Stimulated activated naive CD4-positive, alpha-beta T cell treated with Interleukin-2 at 50 U/mL for 16 hours (primary cell): ENCODE measurements around the gene MKX.

Source experiments
- DNase-seq: peaks from one replicate; lab custom pipeline; 2025; lab: John Stamatoyannopoulos, UW

Gene MKX

DNA sequence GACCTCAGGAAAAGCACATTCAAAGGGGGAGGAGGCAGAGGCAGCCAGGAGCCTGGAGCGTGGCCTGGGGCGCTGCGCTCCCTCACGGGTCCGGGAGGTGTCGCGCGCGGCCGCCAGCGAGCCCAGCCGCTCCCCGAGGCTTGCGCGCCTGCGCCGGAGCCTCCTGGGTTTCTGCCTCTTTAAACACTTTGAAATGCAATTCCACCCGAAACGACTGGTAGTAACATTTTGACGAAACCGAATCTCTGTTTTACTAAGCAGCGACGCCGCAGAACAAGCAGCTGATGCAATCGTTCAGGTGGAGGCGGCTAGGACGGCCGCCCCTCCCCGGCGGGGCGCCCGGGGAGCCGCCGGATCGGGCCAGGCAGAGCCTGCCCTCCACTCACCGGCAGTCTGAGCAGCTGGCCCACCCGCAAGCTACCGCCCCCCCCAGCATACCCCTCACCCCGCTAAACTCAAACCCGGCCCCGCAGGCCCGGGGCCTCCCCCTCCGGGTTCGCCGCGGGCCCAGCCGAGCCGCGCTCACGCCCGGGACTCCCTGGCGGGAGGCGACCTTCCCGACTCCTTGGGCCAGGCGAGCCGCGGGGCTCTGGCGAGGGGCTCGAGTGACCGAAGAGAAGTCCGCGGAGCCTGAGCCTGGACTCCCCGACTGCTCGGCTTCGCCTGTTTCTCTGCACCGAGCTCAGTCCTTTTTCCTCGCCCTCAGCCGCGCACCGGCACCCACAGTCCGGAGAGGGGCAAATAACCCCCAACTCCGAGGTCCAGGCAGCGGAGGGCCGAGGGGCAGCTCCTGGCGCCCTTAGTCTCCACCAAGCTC, 3.2 kb downstream of the MKX start:
- DNase-seq, result peak; percentile 86

- no peak for DNase-seq
Observed at GRCh38 chr10:27741173-27742091, 4.2 kb downstream of the MKX start.

DNA sequence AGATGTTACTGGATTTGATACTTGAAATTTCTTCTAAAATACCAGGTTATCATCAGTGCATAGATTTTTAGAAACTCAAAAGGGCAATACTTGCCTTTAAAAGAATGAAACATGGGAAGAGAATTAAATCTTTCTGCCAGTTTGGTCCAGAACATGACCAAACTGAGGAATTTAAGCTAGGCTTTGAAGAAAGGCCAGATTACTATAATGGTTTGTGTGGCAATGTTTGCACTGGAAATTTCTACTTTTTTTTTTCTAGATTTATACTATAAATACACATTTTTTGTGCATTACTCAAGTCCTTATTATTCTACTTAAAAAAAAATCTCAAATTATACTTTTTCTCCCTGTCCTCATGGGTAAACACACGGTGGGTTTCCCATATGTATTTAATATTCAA, 9.2 kb downstream of the MKX start:
- DNase-seq, result no peak

DNA sequence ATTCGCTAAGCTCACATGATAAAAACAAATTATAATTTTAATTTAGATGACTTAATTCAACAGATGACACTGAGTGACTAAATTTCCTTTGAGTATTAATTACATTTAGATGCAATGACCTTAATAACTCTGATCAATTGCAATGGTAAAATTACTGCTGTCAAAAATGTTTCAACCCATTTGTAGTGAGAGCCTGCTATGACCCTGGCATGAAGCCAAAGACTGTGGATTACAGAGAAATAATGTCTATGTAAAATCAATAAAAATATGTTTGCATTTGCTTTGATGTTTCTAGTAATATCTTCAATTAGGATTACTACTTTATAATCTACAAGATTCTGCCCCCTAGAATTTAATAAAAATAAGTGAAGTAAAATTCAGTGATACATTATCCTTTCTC, 15.6 kb downstream of the MKX start:
- no peak for DNase-seq

- no peak for DNase-seq
Observed at GRCh38 chr10:27728338-27728737, 17.3 kb downstream of the MKX start.

- DNase-seq, result no peak
Observed at GRCh38 chr10:27724287-27724686, 21.3 kb downstream of the MKX start.

GRCh38 chr10:27723436-27723835, 22.2 kb downstream of the MKX start:
- DNase-seq, result no peak

- no peak for DNase-seq
Observed at GRCh38 chr10:27720529-27720928, 25.1 kb downstream of the MKX start.

GRCh38 chr10:27719052-27719451, 26.6 kb downstream of the MKX start:
- DNase-seq, result no peak

GRCh38 chr10:27717861-27718260, 27.8 kb downstream of the MKX start:
- DNase-seq, result no peak

GRCh38 chr10:27717224-27717623, 28.4 kb downstream of the MKX start:
- no peak for DNase-seq

- no peak for DNase-seq
Observed at GRCh38 chr10:27716521-27716920, 29.1 kb downstream of the MKX start.

DNA sequence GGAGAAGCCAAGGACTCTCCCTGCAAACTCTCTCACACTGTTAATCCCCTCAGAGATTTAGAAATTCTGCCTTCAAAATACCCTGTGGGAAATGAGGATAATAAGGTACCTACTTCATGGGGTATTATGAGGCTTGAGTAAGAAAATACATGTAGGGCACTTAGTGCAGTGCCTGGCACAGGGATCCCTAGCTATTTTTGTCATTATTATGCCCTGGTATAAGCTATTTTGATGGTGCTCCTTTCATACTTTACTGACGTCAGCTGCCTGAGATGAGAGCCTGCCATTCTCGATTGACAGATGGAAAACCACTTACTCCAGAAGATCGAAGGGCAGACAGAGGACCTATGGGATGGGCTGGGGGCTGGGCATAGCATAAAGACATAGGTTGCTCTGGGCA, 30.1 kb downstream of the MKX start:
- DNase-seq, result no peak

DNA sequence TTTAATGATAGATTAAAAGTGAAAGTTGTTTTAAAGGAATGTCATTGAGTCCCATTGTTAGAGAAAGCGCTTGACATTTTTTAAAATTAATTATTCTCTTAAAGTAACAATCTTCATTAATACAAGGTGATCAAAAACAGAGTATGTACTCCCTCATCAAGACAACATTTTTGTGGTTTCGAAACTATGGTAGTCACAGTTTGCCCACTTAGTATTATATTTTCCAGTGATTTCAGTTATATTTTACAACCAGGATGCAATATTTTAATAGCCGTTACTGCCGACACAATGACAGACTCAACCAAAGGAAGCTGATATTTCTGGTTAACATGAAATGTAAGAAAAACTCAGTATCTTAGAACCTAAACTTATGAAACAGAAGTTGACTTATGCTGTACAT, 31.3 kb downstream of the MKX start:
- no peak for DNase-seq

- DNase-seq, result no peak
Observed at GRCh38 chr10:27713941-27714340, 31.7 kb downstream of the MKX start.

GRCh38 chr10:27710014-27710413, 35.6 kb downstream of the MKX start:
- no peak for DNase-seq

DNA sequence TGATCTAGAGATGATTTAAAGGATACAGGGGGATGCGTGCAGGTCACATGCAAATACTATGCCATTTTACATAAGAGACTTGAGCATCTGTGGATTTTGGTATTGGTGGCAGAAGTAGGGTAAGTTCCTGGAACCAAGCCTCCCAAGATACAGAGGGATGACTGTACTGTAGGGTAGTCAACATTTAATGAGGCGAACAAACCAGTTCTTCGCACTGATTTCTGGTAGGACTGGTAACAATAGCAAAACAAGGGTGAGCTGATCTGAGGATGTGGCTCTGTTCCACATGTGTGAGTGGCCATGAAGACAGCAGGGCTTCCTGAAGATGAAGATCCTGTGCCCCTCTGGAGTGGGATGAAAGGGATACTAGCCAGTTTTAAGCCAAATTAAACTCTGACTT, 36.3 kb downstream of the MKX start:
- no peak for DNase-seq

GRCh38 chr10:27701938-27702537, 43.6 kb downstream of the MKX start:
- no peak for DNase-seq

- no peak for DNase-seq
Observed at GRCh38 chr10:27699776-27700175, 45.8 kb downstream of the MKX start.

GRCh38 chr10:27698961-27699360, 46.7 kb downstream of the MKX start:
- DNase-seq, result no peak

GRCh38 chr10:27696466-27696865, 49.2 kb downstream of the MKX start:
- no peak for DNase-seq

DNA sequence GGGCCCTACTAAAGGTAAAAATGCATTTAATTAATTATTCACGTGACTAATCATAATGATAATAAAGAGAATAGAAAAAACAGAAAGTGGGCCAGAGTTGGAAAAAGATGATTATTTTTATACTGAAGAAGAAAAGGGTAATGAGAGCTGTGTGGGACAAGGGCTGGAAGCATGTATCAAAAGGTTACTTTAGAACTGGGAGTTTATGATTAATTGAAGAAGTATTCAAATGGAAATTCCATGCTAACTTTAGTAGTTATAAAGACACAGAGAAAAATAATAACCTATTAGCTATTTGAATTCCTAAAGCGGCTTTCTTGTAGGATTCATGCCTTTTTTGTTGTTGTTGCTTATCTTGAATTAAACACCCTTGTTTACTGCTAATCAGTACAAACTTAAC, 49.9 kb downstream of the MKX start:
- no peak for DNase-seq

DNA sequence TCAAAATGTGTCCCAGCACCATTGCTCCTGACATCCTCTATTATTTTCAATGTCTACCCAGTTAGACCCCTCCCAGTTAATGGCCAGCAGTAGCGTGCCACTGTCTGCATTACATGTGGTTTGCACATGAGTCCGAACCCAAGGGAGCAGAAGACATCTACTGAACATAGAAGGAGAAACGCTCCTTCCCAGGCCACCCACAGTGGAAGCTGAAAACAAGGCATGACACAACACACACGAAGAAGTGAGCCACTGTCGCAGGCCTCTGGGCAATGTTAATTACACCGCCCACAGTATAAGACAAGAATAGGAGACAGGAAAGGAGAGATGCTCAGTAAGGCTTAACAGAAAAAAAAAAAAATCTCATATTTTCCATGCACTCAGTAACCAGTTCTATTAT, 50.5 kb downstream of the MKX start:
- DNase-seq, result no peak
